Erythroblast (primary cell): ENCODE measurements around the gene KDM7A.

Source experiments
- GATA1 ChIP-seq: IDR thresholded peaks from 2 replicates; pipeline ENCODE4 v1.6.1; 2011; ENCODE audit warnings: low read depth, mild to moderate bottlenecking, control low read depth, low read length, moderate library complexity
- POLR2A ChIP-seq: IDR thresholded peaks from 2 replicates; pipeline ENCODE4 v1.6.1; 2011; ENCODE audit warnings: mild to moderate bottlenecking, low read length

DNA sequence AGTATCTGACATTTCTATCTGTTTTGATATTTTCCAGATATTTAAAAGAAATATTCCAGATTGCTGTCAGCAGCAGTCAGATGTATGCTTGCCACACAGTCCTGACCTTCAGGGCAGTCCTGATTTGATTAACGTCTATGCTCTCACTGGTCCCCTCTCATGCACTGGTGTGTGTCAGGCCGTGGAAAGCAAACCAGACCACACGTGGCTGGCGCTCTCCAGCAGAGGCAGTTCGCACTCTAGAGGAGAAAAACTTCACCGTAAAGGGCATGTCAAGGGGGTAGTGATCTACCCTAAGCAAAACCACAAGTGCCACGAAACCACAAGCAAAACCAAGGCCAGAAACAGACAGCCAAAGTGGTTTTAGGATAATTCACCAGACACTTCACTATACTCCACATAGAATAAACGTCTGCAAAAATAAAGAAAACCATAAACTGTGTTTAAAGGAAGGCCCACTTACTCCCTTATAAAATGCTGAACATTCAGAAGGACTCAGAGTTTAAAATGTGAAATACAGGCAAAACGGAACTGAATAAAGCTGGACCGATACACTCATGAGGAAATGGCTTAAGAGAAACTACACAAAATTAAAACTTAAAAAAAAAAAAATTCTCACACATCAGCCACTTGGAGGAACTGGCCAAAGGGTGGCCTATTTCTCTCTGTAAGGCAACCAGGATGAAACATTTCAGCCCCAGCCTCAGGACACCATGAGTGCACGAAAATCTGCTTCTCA lies 140.4 kb downstream of the KDM7A start:
- TF ChIP-seq POLR2A = no peak
- TF ChIP-seq GATA1 = no peak
